ENCODE data around the gene TOR2A.

DNA sequence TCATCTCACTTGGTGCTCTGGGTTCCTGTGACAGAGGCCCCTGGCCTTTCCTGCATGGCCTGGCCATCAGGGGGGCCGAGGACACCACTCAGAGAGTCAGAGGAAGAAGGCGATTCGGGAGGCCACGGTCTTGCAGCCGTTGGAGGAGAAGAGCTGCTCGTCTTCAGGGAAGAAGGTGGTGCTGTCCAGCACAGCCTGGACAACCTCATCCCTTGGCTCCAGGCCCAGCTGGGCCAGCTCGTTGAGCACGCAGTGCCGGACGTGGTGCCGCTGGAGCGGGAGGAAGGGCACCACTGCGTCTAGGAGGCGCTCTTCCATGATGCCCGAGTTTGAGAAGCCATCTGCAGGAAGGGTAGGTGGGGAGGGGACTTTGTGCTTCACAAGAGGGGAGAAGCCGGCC lies 3.2 kb downstream of the TOR2A start:
- no peak for TF ChIP-seq POLR2A (IDR thresholded peaks at IDR 0.05; ENCODE audit: low read length)
- no peak for TF ChIP-seq GATA1 (IDR thresholded peaks at IDR 0.05; ENCODE audit: low read depth, low read length)
